NOMO-1 (cell line): ENCODE data around the gene LIX1L.
A peak's percentile ranks its signal among the peaks of the same experiment; 100 is the strongest.
"Not testable (repeated sequence)": the region's sequence is repeated elsewhere in the genome, so short reads cannot be mapped to it uniquely, and the experiment has no call there.

Experiments used
- DNase-seq, 2 experiments: peaks; one replicate each; lab custom pipeline; 2025; ENCODE audit not compliant: unreplicated experiment in 2 of 2; lab: John Stamatoyannopoulos, UW

LIX1L gene

GRCh38 chr1:145937436-145937835, 20.4 kb downstream of the LIX1L start:
- no peak for DNase-seq

GRCh38 chr1:145936247-145936646, 21.6 kb downstream of the LIX1L start:
- no peak for DNase-seq

- DNase-seq, result no peak
Observed at GRCh38 chr1:145935708-145936107, 22.1 kb downstream of the LIX1L start.

- peak; percentile 24 to 62 for DNase-seq
Observed at GRCh38 chr1:145932522-145933009, 25.3 kb downstream of the LIX1L start.

GRCh38 chr1:145927916-145928643, 29.7 kb downstream of the LIX1L start:
- DNase-seq, result no peak

GRCh38 chr1:145927063-145927886, 30.5 kb downstream of the LIX1L start, which contains the start of gene RBM8A:
Gene RBM8A, minus strand, starts transcription at chr1:145927484. Its CDS starts 58 bp downstream, at chr1:145927426.
- DNase-seq, result peak; percentile 99

- no peak for DNase-seq
Observed at GRCh38 chr1:145926686-145927062, 31.1 kb downstream of the LIX1L start.

- no peak for DNase-seq
Observed at GRCh38 chr1:145922266-145922665, 35.6 kb downstream of the LIX1L start.

- not testable (repeated sequence) for DNase-seq
Observed at GRCh38 chr1:145920297-145920696, 37.5 kb downstream of the LIX1L start.

- peak; percentile 7 to 24 for DNase-seq
Observed at GRCh38 chr1:145918992-145919939, 38.6 kb downstream of the LIX1L start.

- peak; percentile 91 to 95 for DNase-seq
Observed at GRCh38 chr1:145918144-145918991, 39.4 kb downstream of the LIX1L start, which contains the start of gene PEX11B. Gene PEX11B, minus strand, starts transcription at chr1:145918717. Its CDS starts 29 bp downstream, at chr1:145918688.

- DNase-seq, result no peak
Observed at GRCh38 chr1:145917595-145917994, 40.2 kb downstream of the LIX1L start.

GRCh38 chr1:145916745-145917144, 41.1 kb downstream of the LIX1L start:
- no peak for DNase-seq

GRCh38 chr1:145912128-145912641, 45.6 kb downstream of the LIX1L start:
- DNase-seq, result peak in 1 of 2 experiments; percentile 13

- no peak for DNase-seq
Observed at GRCh38 chr1:145908653-145909052, 49.2 kb downstream of the LIX1L start.

GRCh38 chr1:145906954-145907753, 50.7 kb downstream of the LIX1L start:
- DNase-seq, result no peak

GRCh38 chr1:145901312-145902021, 56.4 kb downstream of the LIX1L start:
- no peak for DNase-seq

GRCh38 chr1:145898756-145899155, 59.1 kb downstream of the LIX1L start:
- DNase-seq, result no peak
